SJSA1 (cell line): ENCODE results near the gene FBLIM1. TPM values are rescaled to one million over a fixed set of nuclear protein-coding genes. Genes with fewer than 3 reads are reported as not detected.
A peak's percentile ranks its signal among the peaks of the same experiment; 100 is the strongest.

Experiments
- DNase-seq, 2 experiments: peaks; one replicate each; pipeline ENCODE4 v3.0.0-alpha.2; 2015 to 2020; ENCODE audit warnings: low spot score in 2 of 2, low read depth in 1 of 2
- H3K27ac ChIP-seq: fragments of 250-450 bp; sonication (Bioruptor Pico); 2 replicates; pipeline ENCODE4 v1.5.1; 2020; ENCODE audit warnings: mild to moderate bottlenecking, moderate library complexity
- H3K27me3 ChIP-seq: fragments of 250-450 bp; sonication (Bioruptor Pico); replicated peaks from 2 replicates; pipeline ENCODE4 v1.5.1; 2020; ENCODE audit warnings: mild to moderate bottlenecking, moderate library complexity
- H3K36me3 ChIP-seq: fragments of 250-450 bp; sonication (Bioruptor Pico); 2 replicates; pipeline ENCODE4 v1.5.1; 2020; ENCODE audit warnings: mild to moderate bottlenecking
- H3K4me1 ChIP-seq: fragments of 250-450 bp; sonication (Bioruptor Pico); replicated peaks from 2 replicates; pipeline ENCODE4 v1.6.1; 2021; ENCODE audit warnings: mild to moderate bottlenecking
- H3K4me3 ChIP-seq: fragments of 250-450 bp; sonication (Bioruptor Pico); 2 replicates; pipeline ENCODE4 v1.5.1; 2020; ENCODE audit warnings: mild to moderate bottlenecking
- H3K9me3 ChIP-seq: fragments of 250-450 bp; sonication (Bioruptor Pico); replicated peaks from 2 replicates; pipeline ENCODE4 v1.5.1; 2020; ENCODE audit warnings: mild to moderate bottlenecking
- total RNA-seq: library from RNA; depleted of rRNA; stranded (reverse); fragments of >200 nt; shearing (Covaris generic); gene quantifications from 2 replicates; pipeline ENCODE4 v1.2.3, GENCODE V29; 2014; rRNA removed

Gene FBLIM1
- total RNA-seq, 1 experiment from 2014 or later, result 66.6 TPM

GRCh38 chr1:15835741-15836510 is 77.3 kb downstream of the FBLIM1 start:
- Histone ChIP-seq H3K27ac (peak overlapping the region; percentile 90), H3K4me3 (peak overlapping the region; percentile 62), H3K9me3 (no peaks in the 10 kb centered on the region), H3K4me1 (peaks cover 36% of the 10 kb centered on the region), H3K27me3 (no peaks in the 10 kb centered on the region), H3K36me3 (no peaks in the 10 kb centered on the region)
- peak; percentile 99 for DNase-seq

Other genes starting within 250 kb of the FBLIM1 start
- gene CASP9, start 234.6 kb upstream of the FBLIM1 start, total RNA-seq, result 11.6 and 29.1 TPM in 2 replicates
- gene DNAJC16, start 231.9 kb upstream of the FBLIM1 start, total RNA-seq, result 4.2 and 8.3 TPM in 2 replicates
- gene AGMAT, start 173.7 kb upstream of the FBLIM1 start, total RNA-seq, result 0.19 and 0.53 TPM in 2 replicates
- gene DDI2, start 141.3 kb upstream of the FBLIM1 start, total RNA-seq, result 6.6 and 9.1 TPM in 2 replicates
- gene PLEKHM2, start 74.5 kb upstream of the FBLIM1 start, total RNA-seq, result 34.4 and 48.4 TPM in 2 replicates
- 0.22 and 0.92 TPM in 2 replicates for gene SLC25A34, start 22.5 kb upstream of the FBLIM1 start, total RNA-seq
- not detected in 2 replicates for gene TMEM82, start 16.3 kb upstream of the FBLIM1 start, total RNA-seq
- gene UQCRHL, start 48.9 kb downstream of the FBLIM1 start, total RNA-seq, result 2.1 and 4.6 TPM in 2 replicates
- gene SPEN, start 88.9 kb downstream of the FBLIM1 start, total RNA-seq, result 5.0 and 17.5 TPM in 2 replicates
- gene ZBTB17, start 217.3 kb downstream of the FBLIM1 start, total RNA-seq, result 26.6 and 33.6 TPM in 2 replicates
- gene SRARP, start 245.4 kb downstream of the FBLIM1 start, total RNA-seq, result not detected in 2 replicates